AG04449 (cell line): ENCODE results near the gene RHOA.

Source experiments
- CTCF ChIA-PET: fragments of 350-600 bp; formaldehyde crosslinking; extraction: SDS; loops from one replicate; lab custom pipeline; 2021; ENCODE audit warnings: antibody characterized with exemption; lab: Yijun Ruan, JAX
- POLR2A ChIA-PET: fragments of 400-600, 350-600 bp; formaldehyde crosslinking; extraction: SDS; loops from one replicate; lab custom pipeline; 2020; ENCODE audit warnings: antibody characterized with exemption, inconsistent platforms; lab: Yijun Ruan, JAX
- DNase-seq: peaks from one replicate; pipeline ENCODE4 v3.0.0-alpha.2; 2010; ENCODE audit warnings: low read depth, low spot score
- H3K4me3 ChIP-seq: 2 replicates; pipeline ENCODE4 v1.5.1; 2011; ENCODE audit warnings: low read depth, mild to moderate bottlenecking, control low read depth, low read length
- TF ChIP-seq, protein P1 (sequence below): IDR thresholded peaks from one replicate; pipeline ENCODE4 v1.5.1; 2011; ENCODE audit warnings: mild to moderate bottlenecking, moderate library complexity, low read length, control low read depth, inconsistent platforms; ENCODE audit not compliant: insufficient read depth; ENCODE audit errors: missing control alignments

Gene RHOA

DNA sequence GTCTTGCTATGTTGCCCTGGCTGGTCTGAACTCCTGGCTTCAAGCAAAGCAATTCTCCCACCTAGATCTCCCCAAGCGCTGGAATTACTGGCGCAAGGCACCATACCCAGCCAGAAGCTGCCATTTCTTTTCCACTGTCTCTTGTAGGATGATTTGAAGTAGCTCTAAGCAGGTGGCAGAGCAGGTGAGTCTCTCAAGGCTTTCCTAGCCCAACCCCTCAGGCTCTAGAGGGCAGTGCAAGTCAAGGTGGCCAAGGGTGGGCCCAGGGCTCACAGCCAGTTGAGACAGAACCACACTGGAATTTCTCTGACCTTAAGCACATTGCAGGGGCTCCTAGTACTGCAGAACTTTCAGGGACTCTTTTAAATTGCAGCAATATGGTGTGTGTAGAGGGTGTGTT, 42.7 kb upstream of the RHOA start:
- DNase-seq, result no peak
- ChIA-PET POLR2A (no interaction called here), CTCF (interaction anchor here (0.9 to 3.6 kb wide), 6 partner anchors 9 to 160 kb away, joined by 3 to 16 read pairs (median 6); partner anchors contain the start of gene USP4)
- H3K4me3 ChIP-seq, result no peak overlapping the region
- TF ChIP-seq, protein P1, sequence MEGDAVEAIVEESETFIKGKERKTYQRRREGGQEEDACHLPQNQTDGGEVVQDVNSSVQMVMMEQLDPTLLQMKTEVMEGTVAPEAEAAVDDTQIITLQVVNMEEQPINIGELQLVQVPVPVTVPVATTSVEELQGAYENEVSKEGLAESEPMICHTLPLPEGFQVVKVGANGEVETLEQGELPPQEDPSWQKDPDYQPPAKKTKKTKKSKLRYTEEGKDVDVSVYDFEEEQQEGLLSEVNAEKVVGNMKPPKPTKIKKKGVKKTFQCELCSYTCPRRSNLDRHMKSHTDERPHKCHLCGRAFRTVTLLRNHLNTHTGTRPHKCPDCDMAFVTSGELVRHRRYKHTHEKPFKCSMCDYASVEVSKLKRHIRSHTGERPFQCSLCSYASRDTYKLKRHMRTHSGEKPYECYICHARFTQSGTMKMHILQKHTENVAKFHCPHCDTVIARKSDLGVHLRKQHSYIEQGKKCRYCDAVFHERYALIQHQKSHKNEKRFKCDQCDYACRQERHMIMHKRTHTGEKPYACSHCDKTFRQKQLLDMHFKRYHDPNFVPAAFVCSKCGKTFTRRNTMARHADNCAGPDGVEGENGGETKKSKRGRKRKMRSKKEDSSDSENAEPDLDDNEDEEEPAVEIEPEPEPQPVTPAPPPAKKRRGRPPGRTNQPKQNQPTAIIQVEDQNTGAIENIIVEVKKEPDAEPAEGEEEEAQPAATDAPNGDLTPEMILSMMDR, result no peak

DNA sequence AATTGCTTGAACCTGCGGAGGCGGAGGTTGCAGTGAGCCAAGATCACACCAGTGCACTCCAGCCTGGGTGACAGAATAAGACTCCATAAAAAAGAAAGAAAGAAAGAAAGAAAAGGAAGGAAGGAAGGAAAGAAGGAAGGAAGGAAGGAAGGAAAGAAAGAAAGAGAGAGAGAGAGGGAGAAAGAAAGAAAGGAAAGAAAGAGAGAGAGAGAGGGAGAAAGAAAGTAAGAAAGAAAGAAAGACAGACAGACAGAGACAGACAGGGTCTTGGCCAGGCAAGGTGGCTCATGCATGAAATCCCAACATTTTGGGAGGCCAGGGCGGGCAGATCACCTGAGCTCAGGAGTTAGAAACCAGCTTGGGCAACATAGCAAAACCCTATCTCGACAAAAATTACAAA, 41.8 kb upstream of the RHOA start:
- POLR2A ChIA-PET, result no interaction called here
- H3K4me3 ChIP-seq, result no peak overlapping the region
- TF ChIP-seq, protein P1, result no peak
- DNase-seq, result no peak
- CTCF ChIA-PET, result interaction anchor here (0.9 to 7.3 kb wide), 5 partner anchors 9 to 284 kb away, joined by 3 to 58 read pairs (median 12); partner anchors contain the start of genes KLHDC8B and USP4

DNA sequence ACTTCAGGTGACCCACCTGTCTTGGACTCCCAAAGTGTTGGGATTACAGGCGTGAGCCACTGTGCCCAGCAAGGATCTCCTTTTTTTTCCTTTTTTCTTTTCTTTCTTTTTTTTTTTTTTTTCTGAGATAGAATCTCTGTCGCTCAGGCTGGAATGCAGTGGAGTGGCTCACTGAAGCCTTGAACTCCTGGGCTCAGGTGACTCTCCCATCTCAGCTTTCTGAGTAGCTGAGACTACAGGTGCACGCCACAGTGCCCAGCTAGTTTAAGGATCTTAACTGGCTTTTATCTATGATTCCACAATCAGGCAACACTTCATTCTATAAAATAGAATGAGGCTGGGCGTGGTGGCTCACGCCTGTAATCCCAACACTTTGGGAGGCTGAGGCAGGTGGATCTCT, 33.6 kb upstream of the RHOA start:
- H3K4me3 ChIP-seq, result no peak overlapping the region
- CTCF ChIA-PET, result interaction anchor here (1.7 to 3.9 kb wide), 4 partner anchors 9 to 275 kb away, joined by 3 to 29 read pairs (median 12); partner anchors contain the start of genes KLHDC8B and USP4
- POLR2A ChIA-PET, result interaction anchor here (1.2 to 2.2 kb wide), 3 partner anchors 23 to 105 kb away, joined by 3 to 8 read pairs (median 7); partner anchors contain the start of genes AMT, RHOA, TCTA and USP4
- DNase-seq, result no peak
- TF ChIP-seq, protein P1, result no peak

DNA sequence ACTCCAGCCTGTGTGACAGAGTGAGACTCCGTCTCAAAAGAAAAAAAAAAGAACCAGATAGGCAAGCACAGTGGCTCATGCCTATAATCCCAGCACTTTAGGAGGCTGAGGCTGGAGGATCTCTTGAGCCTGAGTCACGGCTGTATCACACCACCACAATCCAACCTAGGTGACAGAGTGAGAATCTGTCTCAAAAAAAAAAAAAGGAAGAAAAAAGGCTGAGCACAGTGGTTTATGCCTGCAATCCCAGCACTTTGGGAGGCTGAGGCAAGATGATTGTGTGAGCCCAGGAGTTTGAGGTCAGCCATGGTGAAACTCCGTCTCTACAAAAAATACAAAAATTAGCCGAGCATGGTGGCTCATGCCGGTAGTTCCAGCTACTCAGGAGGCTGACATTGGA, 23.0 kb upstream of the RHOA start:
- DNase-seq, result no peak
- POLR2A ChIA-PET, result no interaction called here
- CTCF ChIA-PET, result no interaction called here
- TF ChIP-seq, protein P1, result no peak
- no peak overlapping the region for H3K4me3 ChIP-seq

DNA sequence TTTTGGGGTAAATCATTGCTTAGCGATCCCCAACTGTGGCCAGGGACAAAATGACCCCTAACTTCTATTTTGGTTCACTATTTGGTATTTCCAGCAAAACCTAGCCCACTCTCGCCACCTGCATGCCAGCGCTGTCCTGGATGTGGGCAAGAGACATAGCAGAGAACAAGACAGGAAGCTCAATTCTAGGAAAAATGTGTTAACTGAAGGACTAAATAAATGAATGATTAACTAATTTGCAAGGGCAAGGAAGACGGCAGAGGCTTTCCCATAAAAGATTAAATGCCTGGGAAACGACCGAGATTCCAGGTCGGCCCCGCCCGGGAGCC, 16.9 kb upstream of the RHOA start:
- ChIA-PET POLR2A (interaction anchor here (0.5 to 1.4 kb wide), 5 partner anchors 8 to 408 kb away, joined by 3 to 7 read pairs (median 4); partner anchors contain the start of genes RHOA and TCTA), CTCF (interaction anchor here (1.0 to 2.6 kb wide), 3 partner anchors 21 to 89 kb away, joined by 3 to 11 read pairs (median 4); partner anchors contain the start of gene USP4)
- TF ChIP-seq, protein P1, result no peak
- no peak for DNase-seq
- H3K4me3 ChIP-seq, result peak overlapping the region; percentile 81

DNA sequence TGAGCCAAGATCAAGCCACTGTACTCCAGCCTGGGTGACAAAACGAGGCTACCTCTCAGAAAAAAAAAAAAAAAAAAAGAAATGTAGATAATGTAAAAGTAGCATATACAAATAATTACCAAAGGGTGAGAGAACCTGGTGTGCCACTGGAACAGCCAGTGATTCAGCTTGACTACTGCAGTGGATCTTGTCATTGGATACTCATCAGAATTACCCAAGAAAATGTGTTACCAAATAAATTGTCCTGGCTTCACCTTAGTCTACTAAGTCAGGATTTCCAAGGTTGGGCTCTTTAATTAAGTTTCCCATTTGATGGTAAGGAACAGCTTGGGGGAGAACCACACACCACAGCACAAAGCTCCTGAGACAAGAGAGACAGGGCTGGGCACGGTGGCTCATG, 15.8 kb upstream of the RHOA start:
- TF ChIP-seq, protein P1, result no peak
- CTCF ChIA-PET, result interaction anchor here (2.6 kb wide), 1 partner anchor 88 kb away, joined by 11 read pairs; the partner anchor contains the start of gene USP4
- H3K4me3 ChIP-seq, result no peak overlapping the region
- POLR2A ChIA-PET, result no interaction called here
- no peak for DNase-seq
